Caco-2 (cell line): Measurements from ENCODE around the gene CNGA3. TPM values are rescaled to one million over a fixed set of nuclear protein-coding genes. Genes with fewer than 3 reads are reported as not detected.

Experiments used
- BruUV-seq: library from RNA; stranded (reverse); fragments of 400-500 nt; replicated peaks from 2 replicates; lab custom pipeline; 2021; lab: Mats Ljungman, UMichigan
- CTCF ChIA-PET: fragments of 300-600 bp; sonication (Branson Sonifier 250); formaldehyde crosslinking; loops from one replicate; lab custom pipeline; 2022; ENCODE audit warnings: antibody characterized with exemption; lab: Charles Lee
- POLR2A ChIA-PET: fragments of 300-600 bp; sonication (Branson Sonifier 250); formaldehyde crosslinking; loops from one replicate; lab custom pipeline; 2022; ENCODE audit warnings: antibody characterized with exemption; lab: Charles Lee
- DNase-seq, 2 experiments: peaks; one replicate each; pipeline versions ENCODE4 v3.0.0 to v3.0.0-alpha.2; 2020 to 2022
- H3K27me3 ChIP-seq: replicated peaks from 2 replicates; pipeline ENCODE4 v1.6.0; 2011; ENCODE audit warnings: low read length; ENCODE audit not compliant: control insufficient read depth, insufficient read depth
- H3K36me3 ChIP-seq: 2 replicates; pipeline ENCODE4 v1.5.1; 2011; ENCODE audit warnings: low read length; ENCODE audit not compliant: control insufficient read depth, insufficient read depth
- H3K4me1 ChIP-seq: fragments of 250-450 bp; sonication (Bioruptor Pico); 2 replicates; pipeline ENCODE4 v1.5.1; 2020; ENCODE audit warnings: mild to moderate bottlenecking
- H3K4me3 ChIP-seq: 2 replicates; pipeline ENCODE4 v1.5.1; 2011; ENCODE audit warnings: low read depth, mild to moderate bottlenecking, control low read depth, low read length
- H3K9me3 ChIP-seq: fragments of 250-450 bp; sonication (Bioruptor Pico); 2 replicates; pipeline ENCODE4 v1.5.1; 2020; ENCODE audit warnings: mild to moderate bottlenecking, moderate library complexity
- H3K27ac Mint-ChIP-seq: one replicate; pipeline ENCODE4 v1.8.0; 2022; ENCODE audit warnings: mixed read lengths; ENCODE audit not compliant: unreplicated experiment
- H3K27me3 Mint-ChIP-seq: one replicate; pipeline ENCODE4 v1.8.0; 2022; ENCODE audit warnings: mixed read lengths; ENCODE audit not compliant: insufficient read depth, unreplicated experiment
- H3K36me3 Mint-ChIP-seq: one replicate; pipeline ENCODE4 v1.8.0; 2022; ENCODE audit warnings: mild to moderate bottlenecking, mixed read lengths; ENCODE audit not compliant: insufficient read depth, unreplicated experiment
- H3K4me1 Mint-ChIP-seq: one replicate; pipeline ENCODE4 v1.8.0; 2022; ENCODE audit warnings: low read depth, mixed read lengths; ENCODE audit not compliant: unreplicated experiment
- H3K4me3 Mint-ChIP-seq: one replicate; pipeline ENCODE4 v1.8.0; 2022; ENCODE audit warnings: mild to moderate bottlenecking, moderate library complexity, mixed read lengths; ENCODE audit not compliant: unreplicated experiment
- H3K9me3 Mint-ChIP-seq: one replicate; pipeline ENCODE4 v1.8.0; 2022; ENCODE audit warnings: mixed read lengths; ENCODE audit not compliant: unreplicated experiment
- CTCF ChIP-seq, 2 experiments: fragments of 200-600 bp in 1 of 2; IDR thresholded peaks; 1 replicate in 1 of 2; 2 replicates in 1 of 2; pipeline versions ENCODE4 v1.5.1 to v1.8.0; 2011 to 2022; ENCODE audit warnings: antibody characterized with exemption in 1 of 2, control low read depth in 1 of 2, inconsistent platforms in 1 of 2, low read depth in 1 of 2, low read length in 1 of 2, mild to moderate bottlenecking in 1 of 2, moderate library complexity in 1 of 2; ENCODE audit not compliant: insufficient read depth in 1 of 2, severe bottlenecking in 1 of 2, unreplicated experiment in 1 of 2
- intact Hi-C: fragments of 100-400 bp; cut with micrococcal nuclease; formaldehyde crosslinking; loops from one replicate; pipeline ENCODE4 v1.10.0; 2022; ENCODE audit not compliant: unreplicated experiment
- total RNA-seq: library from RNA; stranded (reverse); gene quantifications from 2 replicates; pipeline ENCODE4 v1.2.3, GENCODE V29; 2022

The CNGA3 gene
- total RNA-seq, 1 experiment from 2014 or later: not detected

- BruUV-seq: TSS peak; percentile 31
- CTCF ChIA-PET: no interaction called here
These were observed 99.7 kb downstream of the CNGA3 start for GRCh38 chr2:98445683-98446581.

GRCh38 chr2:98446850-98447249 is 100.6 kb downstream of the CNGA3 start:
- Mint-ChIP-seq H3K27me3 (no peaks in the 10 kb centered on the region), H3K9me3 (no peaks in the 10 kb centered on the region), H3K4me3 (no peak overlapping the region), H3K4me1 (peaks cover 15% of the 10 kb centered on the region), H3K36me3 (peaks cover 7% of the 10 kb centered on the region), H3K27ac (no peak overlapping the region)
- POLR2A ChIA-PET: no interaction called here
- intact Hi-C loops: no loop called here
- no peaks in the 10 kb centered on the region for H3K27me3 ChIP-seq
- no peak for DNase-seq
- no peaks in the 10 kb centered on the region for H3K9me3 ChIP-seq
- no peak overlapping the region for H3K4me3 ChIP-seq
- peaks cover 34% of the 10 kb centered on the region for H3K4me1 ChIP-seq
- no peaks in the 10 kb centered on the region for H3K36me3 ChIP-seq
- CTCF ChIA-PET: no interaction called here
- TF ChIP-seq CTCF (IDR thresholded peaks at IDR 0.05; ENCODE audit: insufficient read depth in 1 of 2, low read depth in 1 of 2, low read length in 1 of 2, severe bottlenecking in 1 of 2, unreplicated experiment in 1 of 2): no peak
- BruUV-seq: no TSS peak

More at GRCh38 chr2:98445683-98446581, 99.7 kb downstream of the CNGA3 start:
- H3K27me3 Mint-ChIP-seq: no peaks in the 10 kb centered on the region
- Histone ChIP-seq H3K4me3 (peak overlapping the region; percentile 78), H3K27me3 (no peaks in the 10 kb centered on the region), H3K36me3 (no peaks in the 10 kb centered on the region), H3K9me3 (no peaks in the 10 kb centered on the region), H3K4me1 (peaks cover 43% of the 10 kb centered on the region)
- H3K9me3 Mint-ChIP-seq: no peaks in the 10 kb centered on the region
- peak in 1 of 2 experiments; percentile 9 for DNase-seq
- peaks cover 15% of the 10 kb centered on the region for H3K4me1 Mint-ChIP-seq
- peak overlapping the region; percentile 26 for H3K27ac Mint-ChIP-seq
- no peak for TF ChIP-seq CTCF (IDR thresholded peaks at IDR 0.05; ENCODE audit: insufficient read depth in 1 of 2, low read depth in 1 of 2, low read length in 1 of 2, severe bottlenecking in 1 of 2, unreplicated experiment in 1 of 2)
- peak overlapping the region; percentile 82 for H3K4me3 Mint-ChIP-seq
- POLR2A ChIA-PET: no interaction called here
- peaks cover 7% of the 10 kb centered on the region for H3K36me3 Mint-ChIP-seq
- intact Hi-C loops: loop anchor here (1.0 kb wide), 1 partner anchor 33 kb away; no protein-coding TSS in a partner anchor

Other genes with a start within 250 kb of the CNGA3 start
- 24.9 and 26.3 TPM in 2 replicates for gene INPP4A, start 98.4 kb downstream of the CNGA3 start, total RNA-seq